Activated CD8-positive, alpha-beta T cell treated with anti-CD3 and anti-CD28 coated beads for 36 hours (primary cell): ENCODE data around the gene DYRK1A. TPM values are rescaled to one million over a fixed set of nuclear protein-coding genes. Genes with fewer than 3 reads are reported as not detected.

Experiments
- ATAC-seq: fragments of 200-7000 bp; cut with Tn5 transposase; one replicate; pipeline ENCODE4 v1.10.0; 2021; ENCODE audit warnings: mild to moderate bottlenecking, moderate library complexity
- CTCF ChIA-PET: fragments of 350-600 bp; sonication (Branson Sonifier 250); formaldehyde crosslinking; loops from one replicate; lab custom pipeline; 2021; ENCODE audit warnings: antibody characterized with exemption; lab: Charles Lee
- POLR2A ChIA-PET: fragments of 350-600 bp; sonication (Branson Sonifier 250); formaldehyde crosslinking; loops from one replicate; lab custom pipeline; 2021; ENCODE audit warnings: antibody characterized with exemption; lab: Charles Lee
- DNase-seq: peaks from one replicate; pipeline ENCODE4 v3.0.0-alpha.2; 2020
- H3K27ac Mint-ChIP-seq: one replicate; pipeline ENCODE4 v1.8.0; 2021; ENCODE audit warnings: mild to moderate bottlenecking, mixed read lengths
- H3K27me3 Mint-ChIP-seq: one replicate; pipeline ENCODE4 v1.8.0; 2021; ENCODE audit warnings: mixed read lengths
- H3K36me3 Mint-ChIP-seq: one replicate; pipeline ENCODE4 v1.8.0; 2021; ENCODE audit warnings: low read depth, mixed read lengths
- H3K4me1 Mint-ChIP-seq: one replicate; pipeline ENCODE4 v1.8.0; 2021; ENCODE audit warnings: low read depth, mixed read lengths
- H3K4me3 Mint-ChIP-seq: one replicate; pipeline ENCODE4 v1.8.0; 2021; ENCODE audit warnings: mild to moderate bottlenecking, moderate library complexity, mixed read lengths
- H3K9me3 Mint-ChIP-seq: one replicate; pipeline ENCODE4 v1.8.0; 2021; ENCODE audit warnings: mixed read lengths
- intact Hi-C: fragments of 100-400 bp; cut with micrococcal nuclease; formaldehyde crosslinking; loops from one replicate; pipeline ENCODE4 v1.10.0; 2022
- total RNA-seq, 2 experiments: library from RNA; stranded (reverse); gene quantifications; one replicate each; pipeline ENCODE4 v1.2.3, GENCODE V29; 2021
- TF ChIP-seq, protein P1 (sequence below): fragments of 200-600 bp; IDR thresholded peaks from one replicate; pipeline ENCODE4 v1.8.0; 2022; ENCODE audit warnings: antibody characterized with exemption, mild to moderate bottlenecking

DYRK1A gene
- total RNA-seq, 2 experiments from 2014 or later = 57.5 to 58.7 TPM

DNA sequence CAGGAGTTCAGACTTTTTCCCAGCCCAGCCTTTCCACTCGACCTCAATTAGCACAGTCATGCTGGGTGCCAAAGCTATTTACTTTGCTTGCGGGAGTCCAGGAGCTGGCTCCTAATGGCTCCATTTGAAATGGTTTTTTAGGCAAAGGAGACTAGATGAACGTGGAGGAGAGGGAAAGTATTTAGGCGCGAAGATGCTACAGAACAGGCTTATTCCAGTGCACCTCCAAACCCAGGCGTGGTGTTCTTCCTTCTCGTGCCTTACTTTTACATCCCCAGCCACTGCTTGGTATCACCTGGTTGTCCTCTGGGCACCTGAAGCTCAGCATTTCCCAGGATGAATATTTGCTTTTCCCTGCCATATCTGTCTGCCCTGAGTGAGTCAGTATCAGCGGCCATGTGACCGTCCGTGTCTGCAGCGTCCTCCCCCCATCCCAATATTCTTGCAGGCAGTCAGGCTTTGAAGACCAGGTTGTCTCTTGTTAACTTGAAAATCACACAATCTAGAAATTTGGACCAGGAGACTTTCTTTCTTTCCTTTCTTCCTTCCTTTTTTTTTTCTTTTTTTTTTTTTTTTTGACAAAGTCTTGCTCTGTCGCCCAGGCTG, 198.5 kb downstream of the DYRK1A start:
- DNase-seq = no peak
- CTCF ChIA-PET = interaction anchor here (0.9 to 1.8 kb wide), 11 partner anchors 15 to 321 kb away, joined by 3 to 8 read pairs (median 3); no protein-coding TSS in a partner anchor
- TF ChIP-seq, protein P1, sequence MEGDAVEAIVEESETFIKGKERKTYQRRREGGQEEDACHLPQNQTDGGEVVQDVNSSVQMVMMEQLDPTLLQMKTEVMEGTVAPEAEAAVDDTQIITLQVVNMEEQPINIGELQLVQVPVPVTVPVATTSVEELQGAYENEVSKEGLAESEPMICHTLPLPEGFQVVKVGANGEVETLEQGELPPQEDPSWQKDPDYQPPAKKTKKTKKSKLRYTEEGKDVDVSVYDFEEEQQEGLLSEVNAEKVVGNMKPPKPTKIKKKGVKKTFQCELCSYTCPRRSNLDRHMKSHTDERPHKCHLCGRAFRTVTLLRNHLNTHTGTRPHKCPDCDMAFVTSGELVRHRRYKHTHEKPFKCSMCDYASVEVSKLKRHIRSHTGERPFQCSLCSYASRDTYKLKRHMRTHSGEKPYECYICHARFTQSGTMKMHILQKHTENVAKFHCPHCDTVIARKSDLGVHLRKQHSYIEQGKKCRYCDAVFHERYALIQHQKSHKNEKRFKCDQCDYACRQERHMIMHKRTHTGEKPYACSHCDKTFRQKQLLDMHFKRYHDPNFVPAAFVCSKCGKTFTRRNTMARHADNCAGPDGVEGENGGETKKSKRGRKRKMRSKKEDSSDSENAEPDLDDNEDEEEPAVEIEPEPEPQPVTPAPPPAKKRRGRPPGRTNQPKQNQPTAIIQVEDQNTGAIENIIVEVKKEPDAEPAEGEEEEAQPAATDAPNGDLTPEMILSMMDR = no peak
- peak overlapping the region; percentile 95 for H3K4me3 Mint-ChIP-seq
- H3K27ac Mint-ChIP-seq = peak overlapping the region; percentile 100
- H3K9me3 Mint-ChIP-seq = peaks cover 6% of the 10 kb centered on the region
- no peak for ATAC-seq
- no peaks in the 10 kb centered on the region for H3K36me3 Mint-ChIP-seq
- peaks cover 23% of the 10 kb centered on the region for H3K4me1 Mint-ChIP-seq
- intact Hi-C loops = no loop called here
- no peaks in the 10 kb centered on the region for H3K27me3 Mint-ChIP-seq
- POLR2A ChIA-PET = interaction anchor here (0.6 to 1.4 kb wide), 6 partner anchors 39 to 493 kb away, joined by 3 to 4 read pairs (median 3); partner anchors contain the start of gene PIGP

DNA sequence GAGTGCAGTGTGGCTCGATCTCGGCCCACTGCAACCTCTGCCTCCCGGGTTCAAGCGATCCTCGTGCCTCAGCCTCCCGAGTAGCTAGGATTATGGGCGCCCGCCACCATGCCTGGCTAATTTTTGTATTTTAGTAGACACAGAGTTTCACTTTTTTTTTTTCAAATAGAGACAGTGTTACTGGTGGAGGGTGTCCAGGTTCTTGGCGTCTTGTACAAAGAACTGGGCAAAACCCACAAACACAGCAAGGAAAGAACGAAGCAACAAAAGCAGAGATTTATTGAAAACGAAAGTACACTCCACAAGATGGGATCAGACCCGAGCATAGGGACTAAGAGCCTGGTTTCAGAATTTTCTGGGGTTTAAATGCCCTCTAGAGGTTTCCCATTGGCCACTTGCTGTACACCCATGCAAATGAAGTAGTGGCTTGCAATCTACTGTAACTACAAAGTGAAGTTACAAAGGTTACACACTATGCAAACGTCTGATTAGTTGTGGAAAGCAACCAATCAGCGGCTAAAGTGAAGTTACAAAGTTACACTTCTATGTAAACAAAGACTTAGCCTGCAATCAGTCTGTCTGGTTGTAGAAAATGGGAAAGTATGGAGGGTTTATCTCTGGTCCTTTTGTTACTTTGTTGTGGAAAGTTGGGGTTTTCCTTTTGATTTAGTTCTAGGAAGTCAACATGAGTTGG, 199.1 kb downstream of the DYRK1A start:
- Mint-ChIP-seq H3K27me3 (no peaks in the 10 kb centered on the region), H3K27ac (peak overlapping the region; percentile 100), H3K4me1 (peaks cover 23% of the 10 kb centered on the region), H3K36me3 (no peaks in the 10 kb centered on the region), H3K9me3 (peaks cover 6% of the 10 kb centered on the region), H3K4me3 (no peak overlapping the region)
- DNase-seq (no peak), ATAC-seq (no peak)
- POLR2A ChIA-PET = interaction anchor here (0.6 to 1.3 kb wide), 2 partner anchors 41 to 211 kb away, joined by 3 to 4 read pairs; no protein-coding TSS in a partner anchor
- TF ChIP-seq, protein P1 = no peak
- intact Hi-C loops = no loop called here
- CTCF ChIA-PET = no interaction called here

DNA sequence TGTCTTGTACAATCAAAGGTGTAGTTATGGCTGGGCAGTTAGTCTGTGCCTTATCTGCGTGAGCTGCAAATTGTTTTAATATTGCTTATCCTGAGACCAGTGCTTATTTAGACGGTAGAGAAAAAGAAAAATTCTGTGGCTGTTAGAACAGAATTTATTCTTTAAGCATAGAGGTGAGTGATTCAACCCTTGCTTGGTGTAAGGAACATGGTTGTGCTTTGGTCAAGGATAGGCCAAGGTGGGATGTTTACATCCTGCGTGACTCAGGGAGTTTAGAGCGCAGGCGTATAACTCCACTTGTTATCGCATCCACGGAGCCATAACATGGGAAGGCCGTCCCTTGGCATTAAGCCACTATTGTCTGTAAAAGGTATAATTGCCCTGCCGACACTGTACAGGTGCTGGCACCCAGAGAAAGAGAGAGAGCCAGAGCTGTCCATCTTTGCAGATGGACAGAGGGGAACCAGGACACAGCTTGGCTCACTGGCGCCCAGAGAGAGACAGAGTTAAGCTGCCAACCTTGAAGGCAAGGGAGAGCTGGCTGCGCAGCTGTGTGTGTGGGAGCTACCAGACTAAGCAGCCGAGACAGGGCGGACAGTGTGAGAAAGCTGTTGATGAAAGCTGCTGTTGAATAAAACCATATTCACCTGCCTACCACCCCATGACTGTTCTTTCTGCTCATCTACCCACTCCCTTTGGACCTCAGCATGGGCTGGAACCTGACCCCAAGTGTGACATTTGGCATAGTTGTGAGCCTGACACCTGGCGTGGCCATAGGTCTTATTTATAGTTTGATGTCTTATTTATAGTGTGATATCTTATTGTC, 200.4 kb downstream of the DYRK1A start:
- peaks cover 3% of the 10 kb centered on the region for H3K9me3 Mint-ChIP-seq
- DNase-seq (no peak), ATAC-seq (no peak)
- H3K4me3 Mint-ChIP-seq = no peak overlapping the region
- no peaks in the 10 kb centered on the region for H3K27me3 Mint-ChIP-seq
- CTCF ChIA-PET = no interaction called here
- POLR2A ChIA-PET = no interaction called here
- no peak overlapping the region for H3K27ac Mint-ChIP-seq
- intact Hi-C loops = no loop called here
- no peaks in the 10 kb centered on the region for H3K36me3 Mint-ChIP-seq
- peaks cover 23% of the 10 kb centered on the region for H3K4me1 Mint-ChIP-seq
- TF ChIP-seq, protein P1 = no peak

DNA sequence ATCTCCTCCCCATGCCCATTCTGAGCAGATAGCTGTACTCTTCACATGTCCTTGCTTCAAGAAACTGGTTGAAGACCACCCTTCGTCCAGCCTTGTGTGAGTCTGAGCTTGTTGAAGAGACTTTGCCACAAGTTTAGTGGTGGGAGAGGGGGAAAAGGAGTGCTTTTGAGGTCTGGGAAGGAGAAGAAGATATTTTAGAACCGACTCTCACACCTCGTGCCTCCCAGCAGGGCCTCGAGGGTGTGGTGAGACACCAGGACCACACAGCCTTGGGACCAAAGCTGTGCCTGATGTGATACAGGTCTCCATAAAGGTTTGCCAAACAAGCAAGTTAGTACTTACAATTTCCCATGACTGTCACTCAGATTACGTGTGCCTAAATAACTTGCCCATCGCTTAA, 201.8 kb downstream of the DYRK1A start:
- H3K4me1 Mint-ChIP-seq = peaks cover 16% of the 10 kb centered on the region
- ATAC-seq (no peak), DNase-seq (no peak)
- CTCF ChIA-PET = no interaction called here
- H3K27ac Mint-ChIP-seq = no peak overlapping the region
- H3K36me3 Mint-ChIP-seq = no peaks in the 10 kb centered on the region
- H3K9me3 Mint-ChIP-seq = no peaks in the 10 kb centered on the region
- no peak overlapping the region for H3K4me3 Mint-ChIP-seq
- intact Hi-C loops = no loop called here
- no peaks in the 10 kb centered on the region for H3K27me3 Mint-ChIP-seq
- TF ChIP-seq, protein P1 = no peak
- POLR2A ChIA-PET = interaction anchor here (0.8 kb wide), 1 partner anchor 15 kb away, joined by 3 read pairs; no protein-coding TSS in a partner anchor
